ENCODE measurements around the gene CYB5A.

Gene CYB5A

DNA sequence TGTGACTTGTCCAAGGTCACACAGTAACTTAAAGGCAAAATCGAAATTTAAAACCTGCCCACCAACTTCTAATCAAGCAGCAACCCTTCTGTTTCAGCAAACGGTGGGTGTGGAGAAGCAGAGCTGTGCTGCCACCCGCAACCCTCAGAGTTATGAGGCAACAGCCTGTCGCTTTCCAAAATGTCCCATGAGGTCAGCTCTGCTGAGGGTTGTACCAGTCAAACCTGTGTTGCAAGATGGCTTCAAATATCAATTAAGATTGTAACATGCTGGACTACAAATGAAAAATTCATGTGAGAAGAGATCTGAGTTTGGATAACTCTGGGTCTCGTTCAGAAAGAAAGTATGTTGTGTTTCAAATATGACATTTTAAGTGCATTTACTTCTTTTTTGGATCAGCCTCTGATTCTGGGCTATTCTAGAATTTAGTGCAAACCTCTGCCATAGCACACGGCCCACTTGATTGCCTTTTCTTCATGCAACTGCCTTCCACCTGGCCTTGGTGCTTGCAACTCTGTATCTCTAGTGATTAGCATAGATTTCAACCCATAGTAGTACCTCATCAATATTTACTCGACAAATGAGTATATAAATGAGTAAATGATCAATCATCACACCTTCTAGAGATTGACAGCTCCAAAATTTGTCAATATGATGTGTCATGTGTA is 74.2 kb downstream of the CYB5A start:
- DNase-seq (ENCODE audit: low spot score) = no peak
- TF ChIP-seq, protein P1, sequence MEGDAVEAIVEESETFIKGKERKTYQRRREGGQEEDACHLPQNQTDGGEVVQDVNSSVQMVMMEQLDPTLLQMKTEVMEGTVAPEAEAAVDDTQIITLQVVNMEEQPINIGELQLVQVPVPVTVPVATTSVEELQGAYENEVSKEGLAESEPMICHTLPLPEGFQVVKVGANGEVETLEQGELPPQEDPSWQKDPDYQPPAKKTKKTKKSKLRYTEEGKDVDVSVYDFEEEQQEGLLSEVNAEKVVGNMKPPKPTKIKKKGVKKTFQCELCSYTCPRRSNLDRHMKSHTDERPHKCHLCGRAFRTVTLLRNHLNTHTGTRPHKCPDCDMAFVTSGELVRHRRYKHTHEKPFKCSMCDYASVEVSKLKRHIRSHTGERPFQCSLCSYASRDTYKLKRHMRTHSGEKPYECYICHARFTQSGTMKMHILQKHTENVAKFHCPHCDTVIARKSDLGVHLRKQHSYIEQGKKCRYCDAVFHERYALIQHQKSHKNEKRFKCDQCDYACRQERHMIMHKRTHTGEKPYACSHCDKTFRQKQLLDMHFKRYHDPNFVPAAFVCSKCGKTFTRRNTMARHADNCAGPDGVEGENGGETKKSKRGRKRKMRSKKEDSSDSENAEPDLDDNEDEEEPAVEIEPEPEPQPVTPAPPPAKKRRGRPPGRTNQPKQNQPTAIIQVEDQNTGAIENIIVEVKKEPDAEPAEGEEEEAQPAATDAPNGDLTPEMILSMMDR (IDR thresholded peaks at IDR 0.05) = no peak
- Histone ChIP-seq H3K4me3 (no peak overlapping the region), H3K27ac (no peak overlapping the region)

DNA sequence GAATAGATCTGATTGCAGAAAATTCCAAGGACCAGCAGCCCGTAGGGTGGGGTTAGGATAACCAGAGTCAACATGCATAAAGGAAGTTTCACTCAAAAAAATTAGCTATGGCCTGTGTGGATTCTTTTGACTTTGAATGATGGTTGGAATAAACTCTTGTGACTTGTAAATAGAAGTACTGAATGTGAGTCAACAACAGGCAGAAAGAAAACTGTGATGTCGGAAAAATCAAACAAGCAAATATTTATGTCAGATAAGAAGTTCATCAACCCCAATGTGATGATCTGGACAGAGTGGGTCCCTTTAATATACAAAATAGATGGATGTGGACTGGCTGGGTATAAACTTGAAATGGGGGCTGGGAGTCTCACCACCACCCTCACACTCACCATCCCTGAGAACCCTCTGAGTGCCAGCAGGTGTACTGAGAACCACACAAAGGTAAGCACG is 75.1 kb downstream of the CYB5A start:
- no peak for DNase-seq (ENCODE audit: low spot score)
- TF ChIP-seq, protein P1 (IDR thresholded peaks at IDR 0.05) = no peak
- no peak overlapping the region for H3K4me3 ChIP-seq
- H3K27ac ChIP-seq = no peak overlapping the region

DNA sequence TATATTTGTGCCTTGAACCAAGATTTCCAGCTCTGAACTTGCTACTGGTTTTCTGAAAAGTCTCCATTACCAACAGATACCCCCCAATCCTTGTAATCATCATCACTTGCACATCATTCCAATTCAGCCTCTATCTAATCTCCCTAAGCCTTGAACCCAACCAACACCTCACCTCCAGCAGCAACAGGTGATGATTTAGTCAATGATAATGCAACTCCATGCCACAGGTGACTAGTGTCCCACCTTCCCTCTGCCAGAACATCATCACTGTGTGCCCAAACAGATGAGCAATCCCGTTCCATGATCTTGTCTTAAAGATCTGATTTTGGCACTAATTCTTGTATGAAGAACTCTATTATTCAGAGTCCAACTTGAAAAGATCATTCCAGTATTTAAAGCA is 75.9 kb downstream of the CYB5A start:
- H3K4me3 ChIP-seq = no peak overlapping the region
- no peak for DNase-seq (ENCODE audit: low spot score)
- H3K27ac ChIP-seq = no peak overlapping the region
- TF ChIP-seq, protein P1 (IDR thresholded peaks at IDR 0.05) = no peak

DNA sequence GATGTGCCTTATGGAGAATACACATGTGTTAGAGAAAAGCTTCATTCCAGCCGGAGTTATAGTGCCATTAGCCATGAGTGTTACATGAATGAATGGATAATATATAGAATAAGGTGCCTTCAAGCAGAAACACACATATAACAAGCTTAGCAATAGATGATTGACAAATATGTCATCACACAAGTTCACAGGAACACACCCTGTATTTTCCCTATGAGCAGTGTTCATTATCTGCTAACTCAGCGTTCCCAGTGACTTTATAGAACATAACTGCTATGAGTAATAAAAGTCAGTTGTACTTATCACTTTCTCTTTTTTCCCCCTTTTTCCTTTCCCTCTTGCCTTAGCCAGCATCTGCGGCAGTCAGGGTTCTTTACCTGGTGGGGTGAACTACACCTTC is 78.3 kb downstream of the CYB5A start:
- Histone ChIP-seq H3K27ac (no peak overlapping the region), H3K4me3 (no peak overlapping the region)
- TF ChIP-seq, protein P1 (IDR thresholded peaks at IDR 0.05) = no peak
- no peak for DNase-seq (ENCODE audit: low spot score)

DNA sequence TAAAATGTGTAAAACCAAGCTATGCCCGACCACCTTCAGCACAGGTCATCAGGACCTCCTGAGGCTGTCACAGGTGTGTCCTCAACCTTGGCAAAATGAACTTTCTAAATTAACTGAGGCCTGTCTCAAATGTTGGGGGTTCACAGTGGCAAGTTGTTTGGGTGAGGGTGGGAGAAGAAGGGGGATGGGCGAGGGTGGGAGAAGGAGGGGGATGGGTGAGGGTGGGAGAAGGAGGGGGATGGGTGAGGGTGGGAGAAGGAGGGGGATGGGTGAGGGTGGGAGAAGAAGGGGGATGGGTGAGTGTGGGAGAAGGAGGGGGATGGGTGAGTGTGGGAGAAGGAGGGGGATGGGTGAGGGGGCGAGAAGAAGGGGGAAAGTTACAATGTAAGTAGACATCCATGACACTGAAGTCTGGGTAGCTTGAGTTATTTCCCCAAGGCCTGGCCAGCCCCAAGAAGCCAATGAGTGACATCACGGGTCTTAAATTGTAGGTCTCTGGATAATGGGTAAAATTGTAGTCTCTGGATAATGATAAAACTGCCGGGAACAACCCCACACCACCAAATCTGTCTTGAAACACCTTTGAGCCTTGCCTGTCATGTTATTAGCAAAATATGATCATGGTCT is 87.1 kb downstream of the CYB5A start:
- Histone ChIP-seq H3K27ac (no peak overlapping the region), H3K4me3 (no peak overlapping the region)
- TF ChIP-seq, protein P1 (IDR thresholded peaks at IDR 0.05) = no peak
- DNase-seq (ENCODE audit: low spot score) = no peak

DNA sequence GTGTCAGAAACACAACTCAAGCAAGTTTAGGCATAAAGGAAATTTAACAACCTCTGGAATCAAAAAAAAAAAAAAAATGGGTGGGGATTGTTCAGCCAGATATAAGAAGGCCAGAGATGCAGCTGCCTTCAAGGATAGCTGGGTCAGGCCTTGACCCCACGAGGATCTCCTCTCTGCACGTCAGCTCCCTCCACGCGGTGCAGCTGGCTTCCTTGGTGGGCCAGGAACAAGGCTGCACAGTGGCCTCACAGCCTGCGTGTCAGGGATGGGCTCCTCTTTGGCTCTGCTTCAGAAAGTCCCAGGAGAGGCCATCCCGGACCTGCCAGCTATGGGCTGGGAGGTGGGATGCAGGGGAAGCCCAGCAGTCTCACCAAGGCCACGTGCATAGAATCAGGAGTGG is 88.0 kb downstream of the CYB5A start:
- H3K27ac ChIP-seq = no peak overlapping the region

More for the DNA sequence above, 88.0 kb downstream of the CYB5A start:
- no peak overlapping the region for H3K4me3 ChIP-seq
- TF ChIP-seq, protein P1 (IDR thresholded peaks at IDR 0.05) = no peak
- no peak for DNase-seq (ENCODE audit: low spot score)

Data from coronary artery (tissue), 2 donors.